Retinal pigment epithelial cell (primary cell): ENCODE measurements around the gene CACNB3.
"Not testable (repeated sequence)": the region's sequence is repeated elsewhere in the genome, so short reads cannot be mapped to it uniquely, and the experiment has no call there.

ENCODE experiments used
- DNase-seq: peaks from one replicate; pipeline ENCODE4 v3.0.0-alpha.2; 2010; ENCODE audit warnings: low read depth
- H3K4me3 ChIP-seq: 2 replicates; pipeline ENCODE4 v1.5.1; 2011; ENCODE audit warnings: mild to moderate bottlenecking, low read length, control low read depth, moderate library complexity
- CTCF ChIP-seq: conservative IDR thresholded peaks from 2 replicates; pipeline ENCODE4 v1.5.1; 2011; ENCODE audit warnings: low read depth, low read length, control low read depth, inconsistent platforms

The CACNB3 gene

GRCh38 chr12:48857278-48857994, 39.1 kb downstream of the CACNB3 start:
- no peak for TF ChIP-seq CTCF
- H3K4me3 ChIP-seq, result no peak overlapping the region
- DNase-seq, result no peak

GRCh38 chr12:48858043-48858442, 39.7 kb downstream of the CACNB3 start:
- H3K4me3 ChIP-seq, result no peak overlapping the region
- TF ChIP-seq CTCF, result no peak
- DNase-seq, result no peak

- no peak overlapping the region for H3K4me3 ChIP-seq
- no peak for TF ChIP-seq CTCF
- DNase-seq, result no peak
These were observed 41.3 kb downstream of the CACNB3 start for GRCh38 chr12:48859607-48860006.

- not testable (repeated sequence) for H3K4me3 ChIP-seq
These were observed 41.9 kb downstream of the CACNB3 start for GRCh38 chr12:48860236-48860635.

GRCh38 chr12:48861111-48861510, 42.8 kb downstream of the CACNB3 start:
- no peak for TF ChIP-seq CTCF
- H3K4me3 ChIP-seq, result no peak overlapping the region
- DNase-seq, result no peak

More at GRCh38 chr12:48860236-48860635, 41.9 kb downstream of the CACNB3 start:
- DNase-seq, result not testable (repeated sequence)

- no peak overlapping the region for H3K4me3 ChIP-seq
- no peak for DNase-seq
- no peak for TF ChIP-seq CTCF
These were observed 44.5 kb downstream of the CACNB3 start for GRCh38 chr12:48862760-48863159.

GRCh38 chr12:48863291-48863690, 45.0 kb downstream of the CACNB3 start:
- DNase-seq, result no peak
- TF ChIP-seq CTCF, result no peak
- H3K4me3 ChIP-seq, result no peak overlapping the region
